KOPT-K1 (cell line): ENCODE measurements around the gene CACNA1A.
"Not testable (repeated sequence)": the region's sequence is repeated elsewhere in the genome, so short reads cannot be mapped to it uniquely, and the experiment has no call there.

Source experiments
- H3K27ac ChIP-seq: fragments of 200-600 bp; sonication (generic); 2 replicates; pipeline ENCODE4 v1.5.1; 2016; ENCODE audit warnings: antibody characterized with exemption, mild to moderate bottlenecking, low read depth, low read length; ENCODE audit not compliant: poor library complexity, severe bottlenecking
- H3K36me3 ChIP-seq: fragments of 200-600 bp; sonication (generic); 2 replicates; pipeline ENCODE4 v1.5.1; 2017; ENCODE audit warnings: antibody characterized with exemption, mild to moderate bottlenecking, low read length, moderate library complexity; ENCODE audit not compliant: insufficient read depth
- H3K9me3 ChIP-seq: fragments of 200-600 bp; sonication (generic); 2 replicates; pipeline ENCODE4 v1.5.1; 2017; ENCODE audit warnings: antibody characterized with exemption, low read length, mild to moderate bottlenecking; ENCODE audit not compliant: insufficient read depth, poor library complexity, severe bottlenecking

Gene CACNA1A

DNA sequence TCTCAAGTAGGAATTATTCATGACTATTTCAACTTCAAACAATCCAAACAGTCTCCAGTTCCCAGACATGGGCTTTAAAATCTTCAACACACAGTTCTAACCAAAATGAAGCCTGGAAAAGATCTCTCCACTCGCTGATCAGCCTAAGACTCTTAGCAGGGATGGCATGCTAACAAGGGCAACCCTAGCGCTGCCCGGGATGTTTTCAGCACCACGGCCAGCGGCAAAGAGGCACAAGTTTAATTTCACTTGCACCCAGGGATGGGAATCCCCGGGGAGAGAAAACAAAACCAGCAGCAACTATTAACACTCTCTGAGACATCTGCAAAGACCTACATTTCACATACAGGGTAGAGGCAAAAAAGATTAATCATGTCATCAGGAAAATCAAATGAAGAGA is 43.0 kb downstream of the CACNA1A start:
- Histone ChIP-seq H3K27ac (no peak overlapping the region), H3K36me3 (no peaks in the 10 kb centered on the region), H3K9me3 (no peaks in the 10 kb centered on the region)

DNA sequence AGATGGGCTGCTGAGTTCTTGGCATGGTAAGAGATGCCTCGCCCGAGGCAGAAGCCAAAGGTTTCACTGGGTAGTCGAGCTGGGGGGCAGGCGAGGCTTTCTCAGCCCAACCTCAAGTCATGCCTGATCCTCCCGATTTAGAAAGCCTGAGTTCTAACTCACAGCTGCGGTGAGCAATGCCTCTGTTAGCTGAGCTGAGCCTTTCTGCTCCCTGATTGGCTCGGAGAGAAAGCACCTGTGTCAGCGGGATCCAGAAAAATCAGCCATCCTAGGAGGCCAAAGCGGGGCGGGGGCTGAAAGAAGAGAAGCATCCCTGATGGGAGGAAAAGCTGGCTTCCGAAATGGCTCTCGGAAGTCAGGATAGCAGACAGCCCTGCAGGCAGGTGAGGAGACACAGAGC is 44.7 kb downstream of the CACNA1A start:
- Histone ChIP-seq H3K27ac (no peak overlapping the region), H3K36me3 (no peaks in the 10 kb centered on the region), H3K9me3 (no peaks in the 10 kb centered on the region)

DNA sequence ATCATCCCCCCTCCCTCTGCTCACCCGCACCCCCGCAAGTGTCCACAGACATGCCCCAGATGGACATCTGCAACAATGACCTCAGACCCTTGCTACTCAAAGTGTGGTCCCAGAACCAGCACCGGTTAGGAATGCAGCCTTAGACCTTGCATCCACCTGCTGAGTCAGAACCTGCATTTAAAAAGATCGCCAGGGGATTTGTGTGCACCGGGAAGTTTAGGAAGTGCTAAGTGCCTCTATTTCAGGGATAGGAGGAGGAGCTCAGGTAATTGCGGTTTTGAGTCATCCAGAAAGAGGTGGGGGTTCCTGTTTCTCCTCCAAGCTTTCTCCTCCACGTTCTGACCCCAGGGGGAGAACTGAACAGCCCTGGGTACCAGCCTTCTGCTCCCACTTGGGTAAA is 46.2 kb downstream of the CACNA1A start:
- Histone ChIP-seq H3K27ac (no peak overlapping the region), H3K36me3 (no peaks in the 10 kb centered on the region), H3K9me3 (no peaks in the 10 kb centered on the region)

DNA sequence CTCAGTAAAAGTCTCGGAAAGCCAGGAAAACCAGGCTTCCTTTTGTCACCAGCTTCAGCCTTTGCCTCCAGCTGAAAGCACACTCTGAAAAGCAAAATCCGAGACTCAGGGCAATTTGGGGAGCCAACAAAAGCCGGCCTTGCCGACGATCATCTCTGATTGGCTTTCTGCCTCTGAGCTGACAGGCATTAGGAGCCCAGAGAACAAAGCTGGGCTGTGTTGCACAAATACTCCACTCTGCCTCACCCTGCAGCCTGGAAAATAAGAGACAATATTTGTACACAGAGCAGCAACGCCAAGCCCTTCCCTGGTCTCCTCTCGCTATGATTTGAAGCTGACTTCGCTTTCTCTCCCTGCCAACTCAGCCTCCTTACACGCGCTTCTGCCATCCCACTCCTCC is 46.9 kb downstream of the CACNA1A start:
- H3K36me3 ChIP-seq = no peaks in the 10 kb centered on the region
- H3K27ac ChIP-seq = no peak overlapping the region
- H3K9me3 ChIP-seq = no peaks in the 10 kb centered on the region

DNA sequence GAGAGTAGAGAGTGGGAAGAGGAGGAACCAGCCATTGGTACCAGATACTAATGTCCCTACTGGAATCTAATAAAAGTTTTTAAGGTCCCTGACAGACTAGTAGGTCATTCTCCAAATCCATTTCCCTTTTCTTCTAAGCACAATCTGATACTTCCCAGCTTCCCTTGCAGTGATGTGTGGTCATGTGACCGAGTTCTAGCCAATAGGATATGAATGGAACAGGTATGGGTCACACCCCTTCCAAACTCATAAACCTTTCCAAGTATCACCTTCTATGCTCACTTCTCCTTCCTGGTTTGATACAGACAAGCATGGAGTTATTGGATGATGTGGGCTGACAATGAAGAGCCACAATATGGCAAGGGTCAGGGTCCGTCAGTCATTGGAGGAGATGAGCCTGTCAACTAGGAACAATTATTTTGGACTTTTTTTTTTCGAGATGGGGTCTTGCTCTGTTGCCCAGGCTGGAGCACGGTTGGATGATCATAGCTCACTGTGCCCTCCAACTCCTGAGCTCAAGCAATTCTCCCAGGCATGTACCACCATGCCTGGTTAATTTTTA is 54.8 kb downstream of the CACNA1A start:
- no peaks in the 10 kb centered on the region for H3K36me3 ChIP-seq
- H3K9me3 ChIP-seq = peaks cover 6% of the 10 kb centered on the region
- H3K27ac ChIP-seq = no peak overlapping the region

DNA sequence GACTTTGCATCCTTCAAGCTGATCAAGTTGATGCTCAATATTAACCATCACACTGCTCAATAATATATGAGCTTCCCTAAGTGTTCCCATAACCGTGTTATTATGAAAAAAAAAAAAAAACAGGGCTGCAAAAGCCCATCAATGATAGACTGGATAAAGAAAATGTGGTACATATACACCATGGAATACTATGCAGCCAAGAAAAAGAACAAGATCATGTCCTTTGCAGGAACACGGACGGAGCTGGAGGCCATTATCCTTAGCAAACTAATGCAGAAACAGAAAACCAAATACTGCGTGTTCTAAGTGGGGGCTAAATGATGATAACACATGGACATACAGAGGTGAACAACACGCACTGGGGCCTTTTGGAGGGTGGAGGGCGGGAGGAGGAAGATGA is 58.3 kb downstream of the CACNA1A start:
- no peak overlapping the region for H3K27ac ChIP-seq
- H3K9me3 ChIP-seq = peaks cover 6% of the 10 kb centered on the region
- H3K36me3 ChIP-seq = no peaks in the 10 kb centered on the region

DNA sequence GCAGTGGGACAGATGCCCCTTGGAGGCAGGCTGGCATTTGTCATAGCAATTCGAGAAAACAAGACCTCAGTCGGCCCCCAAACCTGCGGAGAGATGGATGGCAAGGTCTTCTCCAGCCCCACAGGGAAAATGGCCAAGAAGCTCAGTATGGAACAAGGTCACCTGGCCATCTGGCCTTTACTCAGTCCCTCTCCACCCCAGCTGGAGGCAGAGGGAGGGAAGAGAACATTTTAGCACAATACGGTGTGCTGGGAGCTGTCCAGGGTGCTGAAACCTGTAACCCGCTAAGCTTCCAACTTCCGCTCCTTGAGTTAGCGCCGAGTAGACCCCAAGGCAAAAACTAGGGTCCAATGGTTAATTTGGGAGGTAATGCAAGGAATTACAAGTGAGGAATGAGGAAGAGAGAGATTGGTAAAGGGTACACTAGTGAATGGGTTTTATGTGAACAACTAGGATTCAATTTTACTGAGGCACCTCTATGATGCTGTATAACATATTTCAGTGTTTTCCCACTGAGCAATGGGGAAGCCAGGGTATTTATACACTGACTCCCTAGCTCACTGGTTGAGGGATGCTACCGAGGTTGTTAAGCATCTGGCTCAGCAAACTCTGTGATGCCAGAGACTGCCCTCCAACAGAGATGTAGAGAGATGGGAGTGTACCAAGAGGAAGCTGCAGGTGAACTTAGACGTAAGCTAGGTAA is 64.3 kb downstream of the CACNA1A start:
- Histone ChIP-seq H3K9me3 (no peaks in the 10 kb centered on the region), H3K27ac (no peak overlapping the region), H3K36me3 (no peaks in the 10 kb centered on the region)

DNA sequence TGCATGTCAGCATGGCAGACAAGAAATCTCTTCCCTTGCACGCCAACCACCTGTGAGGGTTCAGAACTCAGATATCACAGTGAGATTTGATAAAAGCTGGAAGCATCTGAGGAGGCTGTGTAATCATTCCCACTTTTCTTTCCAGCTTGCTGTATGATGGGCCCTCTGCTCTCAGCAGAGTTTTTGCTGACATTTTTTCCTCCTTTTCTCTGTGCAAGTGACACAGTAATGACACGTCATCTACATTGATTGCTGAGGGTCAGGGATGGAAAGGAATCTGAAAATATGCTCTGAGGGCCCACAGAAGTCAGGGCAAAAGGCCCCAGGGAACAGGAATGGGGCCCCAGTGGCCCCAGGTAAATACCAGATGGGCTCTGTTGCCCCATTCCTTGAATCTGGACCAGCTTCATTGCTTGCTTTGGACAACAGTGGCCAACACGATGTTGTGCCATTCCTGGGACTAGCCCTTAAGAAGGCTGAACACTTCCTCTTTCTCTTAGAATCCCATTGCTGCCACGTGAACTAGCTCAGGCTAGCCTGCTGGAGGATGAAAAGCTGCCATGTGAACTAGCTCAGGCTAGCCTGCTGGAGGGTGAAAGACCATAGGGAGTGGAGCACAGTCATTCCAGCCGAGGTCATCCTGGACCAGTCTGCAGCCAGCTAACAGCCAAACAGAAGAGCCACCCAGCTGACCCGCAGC is 68.2 kb downstream of the CACNA1A start:
- H3K36me3 ChIP-seq = no peaks in the 10 kb centered on the region
- H3K27ac ChIP-seq = no peak overlapping the region
- H3K9me3 ChIP-seq = no peaks in the 10 kb centered on the region

DNA sequence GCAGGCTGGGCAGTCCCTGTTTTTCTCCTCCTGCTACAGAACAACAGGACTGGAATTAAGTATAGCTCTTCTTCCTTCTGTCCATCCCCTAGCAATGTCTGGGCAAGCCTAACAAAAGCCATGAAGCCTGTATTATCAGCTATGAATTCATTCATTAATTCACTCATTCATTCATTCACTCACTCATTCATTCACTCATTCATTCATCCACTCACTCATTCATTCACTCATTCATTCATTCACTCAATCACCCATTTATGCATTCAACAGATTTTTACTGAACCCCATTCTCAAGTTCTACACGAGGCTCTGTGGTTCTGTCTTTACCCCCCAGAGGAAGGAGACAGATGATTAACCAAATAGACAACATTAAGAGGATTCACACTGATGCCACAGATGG is 69.9 kb downstream of the CACNA1A start:
- Histone ChIP-seq H3K36me3 (no peaks in the 10 kb centered on the region), H3K27ac (no peak overlapping the region), H3K9me3 (no peaks in the 10 kb centered on the region)

DNA sequence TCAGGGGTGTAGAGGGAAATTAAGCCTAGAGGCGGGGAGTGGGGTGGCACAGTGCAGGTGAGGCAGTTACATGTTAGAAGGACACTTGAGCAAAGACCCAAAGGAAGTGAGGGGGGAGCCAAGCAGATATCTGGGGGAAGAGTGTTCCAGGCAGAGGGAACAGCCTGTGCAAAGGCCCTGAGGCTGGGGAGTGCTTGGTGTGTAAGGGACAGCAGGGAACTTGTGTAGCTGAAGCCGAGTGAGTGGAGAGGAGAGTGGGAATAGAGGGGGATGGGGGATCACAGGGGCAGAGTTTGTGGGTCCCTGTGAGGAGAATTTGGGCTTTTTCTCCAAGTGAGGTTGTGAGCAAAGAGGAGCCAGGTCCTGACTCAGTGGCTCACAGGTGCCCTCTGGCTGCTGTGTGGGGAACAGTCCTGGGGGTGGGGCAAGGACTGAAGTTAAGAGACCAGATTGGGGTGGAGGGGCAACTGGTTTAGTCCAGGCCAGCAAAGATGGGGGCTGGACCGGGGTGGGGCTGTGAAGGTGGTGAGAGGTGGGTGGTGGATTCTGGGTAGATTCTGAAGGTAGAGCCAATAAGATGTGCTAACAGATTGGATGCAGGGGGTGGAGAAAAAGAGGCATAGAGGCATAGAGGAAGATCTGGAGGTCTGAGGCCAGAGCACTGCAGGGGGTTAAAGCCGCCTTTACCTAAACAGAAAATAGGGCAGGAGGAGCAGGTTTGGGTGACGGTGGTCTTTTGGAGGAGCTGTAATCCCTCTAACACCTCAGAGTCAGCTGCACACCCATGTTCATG is 75.3 kb downstream of the CACNA1A start:
- H3K27ac ChIP-seq = no peak overlapping the region
- H3K9me3 ChIP-seq = peaks cover 5% of the 10 kb centered on the region
- H3K36me3 ChIP-seq = no peaks in the 10 kb centered on the region

DNA sequence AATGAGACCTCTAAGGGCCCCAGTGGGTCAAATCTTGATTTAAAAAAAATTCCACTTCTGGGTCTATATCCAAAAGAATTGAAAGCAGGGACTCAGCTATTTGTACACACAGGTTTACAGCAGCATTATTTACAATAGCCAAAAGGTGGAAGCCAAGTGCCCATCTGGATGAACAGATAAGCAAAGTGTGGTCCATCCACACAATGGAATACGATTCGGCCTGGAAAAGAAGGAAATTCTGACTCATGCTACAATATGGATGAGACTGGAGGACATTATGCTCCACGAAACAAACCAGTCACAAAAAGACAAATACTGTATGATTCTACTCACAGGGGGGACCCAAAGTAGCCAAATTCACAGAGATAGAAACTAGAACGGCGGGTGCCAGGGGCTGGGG is 76.7 kb downstream of the CACNA1A start:
- H3K36me3 ChIP-seq = no peaks in the 10 kb centered on the region
- no peak overlapping the region for H3K27ac ChIP-seq
- H3K9me3 ChIP-seq = peaks cover 16% of the 10 kb centered on the region

DNA sequence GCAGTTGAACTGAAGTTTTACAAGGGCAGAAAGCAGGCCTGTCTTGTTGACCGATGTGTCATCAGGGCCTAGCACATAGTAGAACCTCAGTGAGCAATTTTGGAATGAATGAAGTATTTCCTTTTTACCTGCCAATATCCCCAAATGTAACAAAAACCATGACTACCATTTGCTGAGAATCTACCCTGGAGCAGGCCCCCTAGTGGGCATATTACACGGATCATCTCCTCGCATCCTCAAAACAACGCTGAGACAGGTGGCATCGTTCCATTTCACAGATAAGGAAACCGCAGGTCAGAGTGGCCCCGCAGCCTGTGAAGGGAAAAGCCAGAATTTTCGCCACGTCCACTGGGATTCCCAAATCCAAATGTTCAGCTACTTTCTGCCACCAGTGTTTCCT is 77.9 kb downstream of the CACNA1A start:
- Histone ChIP-seq H3K36me3 (no peaks in the 10 kb centered on the region), H3K27ac (no peak overlapping the region), H3K9me3 (peaks cover 16% of the 10 kb centered on the region)

DNA sequence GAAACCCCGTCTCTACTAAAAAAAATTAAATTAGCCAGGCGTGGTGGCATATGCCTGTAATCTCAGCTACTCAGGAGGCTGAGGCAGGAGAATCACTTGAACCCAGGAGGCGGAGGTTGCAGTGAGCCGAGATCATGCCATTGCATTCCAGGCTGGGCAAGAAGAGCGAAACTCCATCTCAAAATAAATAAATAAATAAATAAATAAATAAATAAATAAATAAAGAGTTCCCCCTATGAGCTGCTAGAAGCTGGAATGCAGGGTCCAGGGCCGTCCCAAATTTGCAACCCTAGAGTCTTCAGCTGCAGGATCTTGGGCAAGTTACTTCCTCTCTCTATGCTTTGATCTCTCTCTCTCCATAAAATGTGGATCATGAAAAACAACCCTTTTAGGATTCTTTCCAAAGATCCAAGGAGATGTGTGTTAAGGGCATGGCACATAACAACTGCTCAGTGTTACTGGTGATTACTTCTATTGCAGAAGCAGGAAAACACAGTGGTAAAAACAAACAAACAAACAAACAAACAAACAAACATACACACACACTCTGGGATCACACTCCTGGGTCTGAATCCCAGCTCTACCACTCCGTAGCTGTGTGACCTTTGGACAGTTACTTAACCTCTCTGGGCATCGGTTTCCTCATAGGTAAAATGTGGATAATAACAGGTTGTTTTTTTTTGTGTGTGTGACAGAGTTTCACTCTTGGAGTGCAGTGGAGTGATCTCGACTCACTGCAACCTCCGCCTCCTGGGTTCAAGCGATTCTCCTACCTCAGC is 78.8 kb downstream of the CACNA1A start:
- H3K9me3 ChIP-seq = peaks cover 24% of the 10 kb centered on the region
- no peaks in the 10 kb centered on the region for H3K36me3 ChIP-seq
- H3K27ac ChIP-seq = no peak overlapping the region

DNA sequence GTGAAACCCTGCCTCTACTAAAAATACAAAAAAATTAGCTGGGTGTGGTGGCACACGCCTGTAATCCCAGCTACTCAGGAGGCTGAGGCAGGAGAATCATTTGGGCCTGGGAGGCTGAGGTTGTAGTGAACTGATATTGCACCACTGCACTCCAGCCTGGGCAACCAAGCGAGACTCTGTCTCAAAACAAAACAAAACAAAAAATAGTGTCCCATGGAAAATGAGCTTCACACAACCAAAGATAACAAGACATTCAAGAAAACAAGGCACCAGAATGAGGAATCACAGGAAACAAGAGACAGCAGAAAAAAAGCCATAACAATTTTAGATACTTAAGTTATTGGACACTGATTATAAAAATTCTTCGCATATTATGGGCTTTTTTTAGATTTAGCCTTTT is 80.4 kb downstream of the CACNA1A start:
- H3K9me3 ChIP-seq = peaks cover 29% of the 10 kb centered on the region
- H3K36me3 ChIP-seq = not testable (repeated sequence)

DNA sequence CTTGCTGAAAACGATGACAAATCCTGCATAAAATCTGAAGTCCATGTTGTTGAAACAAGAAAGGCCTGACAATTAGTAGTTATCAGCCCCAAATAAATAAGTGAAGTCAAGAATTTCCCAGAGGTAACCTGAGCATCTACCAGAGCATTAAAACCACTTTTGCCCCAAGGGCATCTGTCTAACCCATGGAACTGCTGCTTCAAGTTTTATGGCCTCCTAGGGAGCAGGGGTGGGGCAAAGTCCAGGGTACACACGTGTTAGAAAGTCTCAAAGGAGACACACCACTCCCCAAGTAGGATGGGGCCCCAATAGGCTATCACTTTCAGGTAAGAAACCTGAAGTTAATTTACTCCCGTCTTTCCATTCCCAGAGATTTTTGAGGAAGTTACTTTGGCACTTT is 81.1 kb downstream of the CACNA1A start:
- no peaks in the 10 kb centered on the region for H3K36me3 ChIP-seq
- no peak overlapping the region for H3K27ac ChIP-seq
- peaks cover 29% of the 10 kb centered on the region for H3K9me3 ChIP-seq

More for the DNA sequence above, 80.4 kb downstream of the CACNA1A start:
- H3K27ac ChIP-seq = not testable (repeated sequence)
